Measurements from ENCODE around the gene SLC1A1.

SLC1A1 gene

DNA sequence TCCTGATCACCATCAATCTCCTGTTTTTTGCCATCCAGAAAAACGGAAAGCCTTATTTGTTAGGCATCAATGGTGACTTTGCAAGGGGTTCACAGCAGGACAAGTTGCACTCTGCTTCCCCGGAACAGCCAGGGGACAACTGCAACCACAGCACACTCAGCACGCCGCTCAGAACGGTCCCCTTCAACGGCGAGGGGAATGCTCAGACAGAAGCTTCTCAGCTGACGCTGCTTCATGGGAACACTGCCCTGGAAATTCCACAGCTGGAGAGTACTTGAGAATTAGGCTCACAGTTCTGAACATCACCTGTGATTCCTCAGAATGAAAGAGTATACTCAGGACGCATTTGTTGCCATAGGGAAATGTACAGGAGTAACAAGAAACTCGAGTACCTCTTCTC lies 131.7 kb downstream of the SLC1A1 start:
- no peak for DNase-seq

DNA sequence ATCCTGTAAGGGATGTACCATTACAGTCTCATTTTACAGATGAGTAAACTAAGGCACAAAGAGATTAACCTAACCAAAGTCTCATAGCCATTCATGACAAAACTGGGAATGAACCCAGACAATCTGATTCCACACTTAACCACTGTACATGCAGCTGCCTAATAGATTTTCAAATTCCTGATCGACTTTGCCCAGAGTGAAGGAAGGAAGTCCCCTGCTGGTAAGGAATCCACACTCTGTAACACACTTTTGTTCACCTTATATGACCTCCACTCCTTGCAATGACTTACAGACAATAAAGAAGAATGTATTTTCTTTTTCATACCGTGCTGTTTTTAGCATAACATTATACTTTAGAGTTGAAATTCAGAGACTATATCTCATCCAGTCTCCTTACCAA lies 140.6 kb downstream of the SLC1A1 start:
- peak; percentile 7 for DNase-seq

Data from EL (cell line).